ENCODE measurements around the gene ISCU.
"Not testable (repeated sequence)": the region's sequence is repeated elsewhere in the genome, so short reads cannot be mapped to it uniquely, and the experiment has no call there.

The ISCU gene

GRCh38 chr12:108616359-108616758, 54.0 kb downstream of the ISCU start:
- peaks cover 6% of the 10 kb centered on the region; the same call in 1 of the 2 replicates for H3K9me3 ChIP-seq (ENCODE audit: control insufficient read depth, insufficient read depth, low read depth, low read length)
- H3K4me3 ChIP-seq (ENCODE audit: low read depth, low read length) = no peak overlapping the region
- H3K9ac ChIP-seq (ENCODE audit: low read length) = no peak overlapping the region
- peaks cover 20% of the 10 kb centered on the region; the same call in 1 of the 2 replicates for H3K4me1 ChIP-seq (ENCODE audit: control insufficient read depth, insufficient read depth, low read length)
- no peaks in the 10 kb centered on the region for H3K27me3 ChIP-seq (ENCODE audit: control insufficient read depth, insufficient read depth, low read length)
- no peaks in the 10 kb centered on the region for H3K36me3 ChIP-seq (ENCODE audit: control insufficient read depth, insufficient read depth, low read length)
- H3K27ac ChIP-seq (ENCODE audit: low read depth, low read length) = no peak overlapping the region

- no peak overlapping the region for H3K4me3 ChIP-seq (ENCODE audit: low read depth, low read length)
- no peaks in the 10 kb centered on the region for H3K36me3 ChIP-seq (ENCODE audit: control insufficient read depth, insufficient read depth, low read length)
- no peak overlapping the region for H3K9ac ChIP-seq (ENCODE audit: low read length)
- no peak overlapping the region for H3K27ac ChIP-seq (ENCODE audit: low read depth, low read length)
- H3K9me3 ChIP-seq (ENCODE audit: control insufficient read depth, insufficient read depth, low read depth, low read length) = peaks cover 6% of the 10 kb centered on the region; the same call in 1 of the 2 replicates
- H3K27me3 ChIP-seq (ENCODE audit: control insufficient read depth, insufficient read depth, low read length) = no peaks in the 10 kb centered on the region
- H3K4me1 ChIP-seq (ENCODE audit: control insufficient read depth, insufficient read depth, low read length) = peaks cover 21% of the 10 kb centered on the region; the same call in 1 of the 2 replicates
Measured at GRCh38 chr12:108616941-108617858, 54.8 kb downstream of the ISCU start.

GRCh38 chr12:108618079-108618952, 55.9 kb downstream of the ISCU start:
- H3K4me1 ChIP-seq (ENCODE audit: control insufficient read depth, insufficient read depth, low read length) = peaks cover 16% of the 10 kb centered on the region; the same call in 1 of the 2 replicates
- H3K27me3 ChIP-seq (ENCODE audit: control insufficient read depth, insufficient read depth, low read length) = no peaks in the 10 kb centered on the region

GRCh38 chr12:108618953-108619274, 56.5 kb downstream of the ISCU start:
- H3K9ac ChIP-seq (ENCODE audit: low read length); H3K27ac ChIP-seq (ENCODE audit: low read depth, low read length); H3K9me3 ChIP-seq (ENCODE audit: control insufficient read depth, insufficient read depth, low read depth, low read length); H3K27me3 ChIP-seq (ENCODE audit: control insufficient read depth, insufficient read depth, low read length); H3K4me3 ChIP-seq (ENCODE audit: low read depth, low read length); H3K36me3 ChIP-seq (ENCODE audit: control insufficient read depth, insufficient read depth, low read length): not testable (repeated sequence)
- H3K4me1 ChIP-seq (ENCODE audit: control insufficient read depth, insufficient read depth, low read length) = peaks cover 12% of the 10 kb centered on the region; the same call in 1 of the 2 replicates

More at GRCh38 chr12:108618079-108618952, 55.9 kb downstream of the ISCU start:
- no peaks in the 10 kb centered on the region for H3K36me3 ChIP-seq (ENCODE audit: control insufficient read depth, insufficient read depth, low read length)
- H3K9ac ChIP-seq (ENCODE audit: low read length) = no peak overlapping the region
- peaks cover 6% of the 10 kb centered on the region; the same call in 1 of the 2 replicates for H3K9me3 ChIP-seq (ENCODE audit: control insufficient read depth, insufficient read depth, low read depth, low read length)
- H3K4me3 ChIP-seq (ENCODE audit: low read depth, low read length) = no peak overlapping the region
- H3K27ac ChIP-seq (ENCODE audit: low read depth, low read length) = no peak overlapping the region
